ENCODE data around the gene MAN2A2. TPM values are rescaled to one million over a fixed set of nuclear protein-coding genes. Genes with fewer than 3 reads are reported as not detected.
"Not testable (repeated sequence)": the region's sequence is repeated elsewhere in the genome, so short reads cannot be mapped to it uniquely, and the experiment has no call there.

Gene MAN2A2
- total RNA-seq, 1 donor from 2014 or later, result 94.0 TPM

GRCh38 chr15:90907051-90907660 lies 4.1 kb downstream of the MAN2A2 start:
- Histone ChIP-seq H3K4me3 (no peak overlapping the region), H3K4me1 (peaks cover 8% of the 10 kb centered on the region), H3K27me3 (no peaks in the 10 kb centered on the region), H3K27ac (no peak overlapping the region), H3K9me3 (no peaks in the 10 kb centered on the region), H3K36me3 (peaks cover 76% of the 10 kb centered on the region)
- TF ChIP-seq CTCF (IDR thresholded peaks at IDR 0.05), result no peak
- DNase-seq, result no peak
- intact Hi-C loops (cut with DNase I), result no loop called here
- no peak for ATAC-seq

- Histone ChIP-seq H3K36me3 (peaks cover 84% of the 10 kb centered on the region), H3K9me3 (no peaks in the 10 kb centered on the region)
- no peak for TF ChIP-seq CTCF (IDR thresholded peaks at IDR 0.05)
These were observed 4.9 kb downstream of the MAN2A2 start for GRCh38 chr15:90907838-90908507.

GRCh38 chr15:90909449-90909848 lies 6.3 kb downstream of the MAN2A2 start:
- ATAC-seq; H3K4me1 ChIP-seq; H3K4me3 ChIP-seq; intact Hi-C loops (cut with DNase I); DNase-seq; H3K27ac ChIP-seq; H3K9me3 ChIP-seq; H3K27me3 ChIP-seq: not testable (repeated sequence)
- peaks cover 99% of the 10 kb centered on the region for H3K36me3 ChIP-seq

More at GRCh38 chr15:90907838-90908507, 4.9 kb downstream of the MAN2A2 start:
- DNase-seq (no peak), ATAC-seq (no peak)
- H3K4me3 ChIP-seq, result no peak overlapping the region
- peaks cover 8% of the 10 kb centered on the region for H3K4me1 ChIP-seq
- intact Hi-C loops (cut with DNase I), result no loop called here
- H3K27me3 ChIP-seq, result no peaks in the 10 kb centered on the region
- no peak overlapping the region for H3K27ac ChIP-seq

- Histone ChIP-seq H3K4me1 (no peaks in the 10 kb centered on the region), H3K36me3 (peaks cover 100% of the 10 kb centered on the region), H3K27ac (no peak overlapping the region), H3K4me3 (no peak overlapping the region), H3K9me3 (no peaks in the 10 kb centered on the region), H3K27me3 (no peaks in the 10 kb centered on the region)
- no peak for TF ChIP-seq CTCF (IDR thresholded peaks at IDR 0.05)
- no peak for DNase-seq
- ATAC-seq, result no peak
- intact Hi-C loops (cut with DNase I), result no loop called here
These were observed 6.9 kb downstream of the MAN2A2 start for GRCh38 chr15:90909976-90910375.

GRCh38 chr15:90910441-90911301 lies 7.6 kb downstream of the MAN2A2 start:
- ATAC-seq, result no peak
- no peaks in the 10 kb centered on the region for H3K9me3 ChIP-seq
- DNase-seq, result no peak

More at GRCh38 chr15:90910441-90911301, 7.6 kb downstream of the MAN2A2 start:
- Histone ChIP-seq H3K4me1 (peaks cover 3% of the 10 kb centered on the region), H3K4me3 (no peak overlapping the region), H3K36me3 (peaks cover 99% of the 10 kb centered on the region), H3K27me3 (no peaks in the 10 kb centered on the region), H3K27ac (no peak overlapping the region)
- intact Hi-C loops (cut with DNase I), result no loop called here
- no peak for TF ChIP-seq CTCF (IDR thresholded peaks at IDR 0.05)

Data from upper lobe of right lung (tissue), 1 donor.